WTC11 (cell line): ENCODE data around the gene CFAP77. TPM values are rescaled to one million over a fixed set of nuclear protein-coding genes. Genes with fewer than 3 reads are reported as not detected.

Experiments used
- ATAC-seq: fragments of 200-7000 bp; cut with Tn5 transposase; 2 replicates; pipeline ENCODE4 v1.10.0; 2021; ENCODE audit warnings: mild to moderate bottlenecking, moderate library complexity
- CTCF ChIA-PET: fragments of 300-600 bp; sonication (Branson Sonifier 250); formaldehyde crosslinking; loops from one replicate; lab custom pipeline; 2021; ENCODE audit warnings: antibody characterized with exemption; lab: Charles Lee
- POLR2A ChIA-PET: fragments of 350-600 bp; sonication (Branson Sonifier 250); formaldehyde crosslinking; loops from one replicate; lab custom pipeline; 2021; ENCODE audit warnings: antibody characterized with exemption; lab: Charles Lee
- DNase-seq: peaks from one replicate; pipeline ENCODE4 v3.0.0; 2021; ENCODE audit warnings: low spot score
- H3K27ac Mint-ChIP-seq: 2 replicates; pipeline ENCODE4 v1.8.0; 2021; ENCODE audit warnings: mixed read lengths
- H3K27me3 Mint-ChIP-seq: 2 replicates; pipeline ENCODE4 v1.8.0; 2021; ENCODE audit warnings: low read depth, mild to moderate bottlenecking, moderate library complexity, mixed read lengths
- H3K36me3 Mint-ChIP-seq: 2 replicates; pipeline ENCODE4 v1.8.0; 2021; ENCODE audit warnings: mixed read lengths
- H3K4me1 Mint-ChIP-seq: 2 replicates; pipeline ENCODE4 v1.8.0; 2022; ENCODE audit warnings: mixed read lengths
- H3K4me3 Mint-ChIP-seq: 2 replicates; pipeline ENCODE4 v1.8.0; 2021; ENCODE audit warnings: mild to moderate bottlenecking, moderate library complexity, mixed read lengths
- H3K9me3 Mint-ChIP-seq: 2 replicates; pipeline ENCODE4 v1.8.0; 2021; ENCODE audit warnings: mixed read lengths
- ESRRA ChIP-seq: sonication (generic); formaldehyde crosslinking; IDR thresholded peaks from 2 replicates; pipeline ENCODE4 v1.8.1; 2022; ENCODE audit warnings: mild to moderate bottlenecking, missing genetic modification reagents, borderline replicate concordance
- KAT7 ChIP-seq: sonication (generic); formaldehyde crosslinking; IDR thresholded peaks from 2 replicates; pipeline ENCODE4 v1.8.1; 2023; ENCODE audit warnings: missing genetic modification reagents, mild to moderate bottlenecking, borderline replicate concordance
- RELA ChIP-seq: sonication (generic); formaldehyde crosslinking; IDR thresholded peaks from 2 replicates; pipeline ENCODE4 v1.8.1; 2022; ENCODE audit warnings: missing genetic modification reagents, mild to moderate bottlenecking, borderline replicate concordance
- ZNF138 ChIP-seq: sonication (generic); formaldehyde crosslinking; conservative IDR thresholded peaks from 2 replicates; pipeline ENCODE4 v1.8.1; 2022; ENCODE audit warnings: mild to moderate bottlenecking, moderate library complexity, missing genetic modification reagents
- total RNA-seq: library from RNA; stranded (reverse); gene quantifications from 3 replicates; pipeline ENCODE4 v1.2.3, GENCODE V29; 2021
- TF ChIP-seq, protein P1 (sequence below): sonication (generic); formaldehyde crosslinking; IDR thresholded peaks from 2 replicates; pipeline ENCODE4 v1.8.0; 2022; ENCODE audit warnings: mild to moderate bottlenecking, missing genetic modification reagents
- TF ChIP-seq, protein P2 (sequence below): sonication (generic); formaldehyde crosslinking; conservative IDR thresholded peaks from 2 replicates; pipeline ENCODE4 v1.8.1; 2023; ENCODE audit warnings: mild to moderate bottlenecking, low read depth, missing genetic modification reagents, moderate library complexity
- TF ChIP-seq, protein P3 (sequence below): sonication (generic); formaldehyde crosslinking; IDR thresholded peaks from 2 replicates; pipeline ENCODE4 v1.8.1; 2022; ENCODE audit warnings: mild to moderate bottlenecking, moderate library complexity, missing genetic modification reagents
- TF ChIP-seq, protein P4 (sequence below): sonication (generic); formaldehyde crosslinking; IDR thresholded peaks from 2 replicates; pipeline ENCODE4 v1.8.0; 2023; ENCODE audit warnings: missing genetic modification reagents, mild to moderate bottlenecking, borderline replicate concordance
- TF ChIP-seq, protein P5 (sequence below): fragments of 250-450 bp; sonication (Bioruptor Pico); IDR thresholded peaks from 2 replicates; pipeline ENCODE4 v1.9.0; 2021; ENCODE audit warnings: mild to moderate bottlenecking
- TF ChIP-seq, protein P6 (sequence below): sonication (generic); formaldehyde crosslinking; IDR thresholded peaks from 2 replicates; pipeline ENCODE4 v1.8.1; 2022; ENCODE audit warnings: low read depth, missing genetic modification reagents, borderline replicate concordance
- TF ChIP-seq, protein P7 (sequence below): sonication (generic); formaldehyde crosslinking; IDR thresholded peaks from 2 replicates; pipeline ENCODE4 v1.8.0; 2023; ENCODE audit warnings: mild to moderate bottlenecking, missing genetic modification reagents
- TF ChIP-seq, protein P8 (sequence below): sonication (generic); formaldehyde crosslinking; IDR thresholded peaks from 2 replicates; pipeline ENCODE4 v1.8.1; 2022; ENCODE audit warnings: missing genetic modification reagents, borderline replicate concordance

CFAP77 gene
- total RNA-seq, 1 experiment from 2014 or later: 1.2 TPM

DNA sequence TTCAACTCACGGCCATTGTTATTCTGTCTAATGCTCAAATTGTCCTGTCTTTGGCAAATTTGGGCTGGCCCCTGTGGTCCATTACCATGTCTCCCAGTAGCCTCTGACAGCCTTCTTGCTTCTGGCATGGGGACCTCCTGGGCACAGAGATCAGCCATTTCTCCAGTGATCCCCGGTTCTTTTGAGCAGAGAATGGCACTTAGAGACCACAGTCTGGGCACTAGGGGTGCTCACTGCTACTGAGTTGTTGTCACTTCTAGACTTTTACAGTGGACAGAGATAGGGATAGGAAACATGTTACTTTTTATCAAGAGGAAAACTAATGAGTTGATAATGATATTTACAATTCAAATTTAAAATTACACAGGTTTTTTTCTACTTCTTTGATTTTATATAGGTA lies 124.8 kb downstream of the CFAP77 start:
- peaks cover 7% of the 10 kb centered on the region for H3K36me3 Mint-ChIP-seq
- H3K27me3 Mint-ChIP-seq: no peaks in the 10 kb centered on the region; the same call in 1 of the 2 replicates
- no peak overlapping the region for H3K4me3 Mint-ChIP-seq
- peaks cover 23% of the 10 kb centered on the region for H3K9me3 Mint-ChIP-seq
- no peak for DNase-seq
- POLR2A ChIA-PET: no interaction called here
- CTCF ChIA-PET: interaction anchor here (1.2 to 3.3 kb wide), 2 partner anchors 12 to 14 kb away, joined by 3 to 13 read pairs; no protein-coding TSS in a partner anchor
- no peak for ATAC-seq
- peaks cover 15% of the 10 kb centered on the region for H3K4me1 Mint-ChIP-seq
- TF ChIP-seq, protein P1, sequence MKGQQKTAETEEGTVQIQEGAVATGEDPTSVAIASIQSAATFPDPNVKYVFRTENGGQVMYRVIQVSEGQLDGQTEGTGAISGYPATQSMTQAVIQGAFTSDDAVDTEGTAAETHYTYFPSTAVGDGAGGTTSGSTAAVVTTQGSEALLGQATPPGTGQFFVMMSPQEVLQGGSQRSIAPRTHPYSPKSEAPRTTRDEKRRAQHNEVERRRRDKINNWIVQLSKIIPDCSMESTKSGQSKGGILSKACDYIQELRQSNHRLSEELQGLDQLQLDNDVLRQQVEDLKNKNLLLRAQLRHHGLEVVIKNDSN (CRISPR knock-in tag): no peak
- TF ChIP-seq, protein P2, sequence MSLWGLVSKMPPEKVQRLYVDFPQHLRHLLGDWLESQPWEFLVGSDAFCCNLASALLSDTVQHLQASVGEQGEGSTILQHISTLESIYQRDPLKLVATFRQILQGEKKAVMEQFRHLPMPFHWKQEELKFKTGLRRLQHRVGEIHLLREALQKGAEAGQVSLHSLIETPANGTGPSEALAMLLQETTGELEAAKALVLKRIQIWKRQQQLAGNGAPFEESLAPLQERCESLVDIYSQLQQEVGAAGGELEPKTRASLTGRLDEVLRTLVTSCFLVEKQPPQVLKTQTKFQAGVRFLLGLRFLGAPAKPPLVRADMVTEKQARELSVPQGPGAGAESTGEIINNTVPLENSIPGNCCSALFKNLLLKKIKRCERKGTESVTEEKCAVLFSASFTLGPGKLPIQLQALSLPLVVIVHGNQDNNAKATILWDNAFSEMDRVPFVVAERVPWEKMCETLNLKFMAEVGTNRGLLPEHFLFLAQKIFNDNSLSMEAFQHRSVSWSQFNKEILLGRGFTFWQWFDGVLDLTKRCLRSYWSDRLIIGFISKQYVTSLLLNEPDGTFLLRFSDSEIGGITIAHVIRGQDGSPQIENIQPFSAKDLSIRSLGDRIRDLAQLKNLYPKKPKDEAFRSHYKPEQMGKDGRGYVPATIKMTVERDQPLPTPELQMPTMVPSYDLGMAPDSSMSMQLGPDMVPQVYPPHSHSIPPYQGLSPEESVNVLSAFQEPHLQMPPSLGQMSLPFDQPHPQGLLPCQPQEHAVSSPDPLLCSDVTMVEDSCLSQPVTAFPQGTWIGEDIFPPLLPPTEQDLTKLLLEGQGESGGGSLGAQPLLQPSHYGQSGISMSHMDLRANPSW: no peak
- TF ChIP-seq, protein P3, sequence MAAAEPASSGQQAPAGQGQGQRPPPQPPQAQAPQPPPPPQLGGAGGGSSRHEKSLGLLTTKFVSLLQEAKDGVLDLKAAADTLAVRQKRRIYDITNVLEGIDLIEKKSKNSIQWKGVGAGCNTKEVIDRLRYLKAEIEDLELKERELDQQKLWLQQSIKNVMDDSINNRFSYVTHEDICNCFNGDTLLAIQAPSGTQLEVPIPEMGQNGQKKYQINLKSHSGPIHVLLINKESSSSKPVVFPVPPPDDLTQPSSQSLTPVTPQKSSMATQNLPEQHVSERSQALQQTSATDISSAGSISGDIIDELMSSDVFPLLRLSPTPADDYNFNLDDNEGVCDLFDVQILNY (CRISPR knock-in tag): no peak
- TF ChIP-seq KAT7 (CRISPR knock-in tag): no peak
- TF ChIP-seq ESRRA: no peak
- no peak for TF ChIP-seq ZNF138 (CRISPR knock-in tag)
- H3K27ac Mint-ChIP-seq: no peak overlapping the region

DNA sequence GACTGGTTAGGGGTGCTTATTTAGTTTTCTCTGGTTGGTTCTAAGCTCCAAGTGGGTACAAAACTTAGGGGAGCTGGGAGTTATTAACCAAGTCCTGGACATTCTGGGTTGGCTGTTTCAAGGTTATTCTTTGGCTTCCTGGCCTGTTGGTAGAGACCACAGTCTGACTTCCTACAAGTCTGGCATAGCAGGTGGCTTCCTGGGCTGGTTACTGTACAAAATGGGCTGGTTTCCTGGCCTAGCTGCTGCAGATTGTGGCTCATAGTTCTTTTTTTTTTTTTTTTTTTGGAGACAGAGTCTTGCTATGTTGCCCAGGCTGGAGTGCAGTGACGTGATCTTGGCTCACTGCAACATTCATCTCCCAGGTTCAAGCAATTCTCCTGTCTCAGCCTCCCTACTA lies 126.1 kb downstream of the CFAP77 start:
- Mint-ChIP-seq H3K4me3 (no peak overlapping the region), H3K9me3 (peaks cover 23% of the 10 kb centered on the region)
- TF ChIP-seq, protein P4, sequence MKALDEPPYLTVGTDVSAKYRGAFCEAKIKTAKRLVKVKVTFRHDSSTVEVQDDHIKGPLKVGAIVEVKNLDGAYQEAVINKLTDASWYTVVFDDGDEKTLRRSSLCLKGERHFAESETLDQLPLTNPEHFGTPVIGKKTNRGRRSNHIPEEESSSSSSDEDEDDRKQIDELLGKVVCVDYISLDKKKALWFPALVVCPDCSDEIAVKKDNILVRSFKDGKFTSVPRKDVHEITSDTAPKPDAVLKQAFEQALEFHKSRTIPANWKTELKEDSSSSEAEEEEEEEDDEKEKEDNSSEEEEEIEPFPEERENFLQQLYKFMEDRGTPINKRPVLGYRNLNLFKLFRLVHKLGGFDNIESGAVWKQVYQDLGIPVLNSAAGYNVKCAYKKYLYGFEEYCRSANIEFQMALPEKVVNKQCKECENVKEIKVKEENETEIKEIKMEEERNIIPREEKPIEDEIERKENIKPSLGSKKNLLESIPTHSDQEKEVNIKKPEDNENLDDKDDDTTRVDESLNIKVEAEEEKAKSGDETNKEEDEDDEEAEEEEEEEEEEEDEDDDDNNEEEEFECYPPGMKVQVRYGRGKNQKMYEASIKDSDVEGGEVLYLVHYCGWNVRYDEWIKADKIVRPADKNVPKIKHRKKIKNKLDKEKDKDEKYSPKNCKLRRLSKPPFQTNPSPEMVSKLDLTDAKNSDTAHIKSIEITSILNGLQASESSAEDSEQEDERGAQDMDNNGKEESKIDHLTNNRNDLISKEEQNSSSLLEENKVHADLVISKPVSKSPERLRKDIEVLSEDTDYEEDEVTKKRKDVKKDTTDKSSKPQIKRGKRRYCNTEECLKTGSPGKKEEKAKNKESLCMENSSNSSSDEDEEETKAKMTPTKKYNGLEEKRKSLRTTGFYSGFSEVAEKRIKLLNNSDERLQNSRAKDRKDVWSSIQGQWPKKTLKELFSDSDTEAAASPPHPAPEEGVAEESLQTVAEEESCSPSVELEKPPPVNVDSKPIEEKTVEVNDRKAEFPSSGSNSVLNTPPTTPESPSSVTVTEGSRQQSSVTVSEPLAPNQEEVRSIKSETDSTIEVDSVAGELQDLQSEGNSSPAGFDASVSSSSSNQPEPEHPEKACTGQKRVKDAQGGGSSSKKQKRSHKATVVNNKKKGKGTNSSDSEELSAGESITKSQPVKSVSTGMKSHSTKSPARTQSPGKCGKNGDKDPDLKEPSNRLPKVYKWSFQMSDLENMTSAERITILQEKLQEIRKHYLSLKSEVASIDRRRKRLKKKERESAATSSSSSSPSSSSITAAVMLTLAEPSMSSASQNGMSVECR: no peak
- TF ChIP-seq ESRRA: no peak
- TF ChIP-seq, protein P5, sequence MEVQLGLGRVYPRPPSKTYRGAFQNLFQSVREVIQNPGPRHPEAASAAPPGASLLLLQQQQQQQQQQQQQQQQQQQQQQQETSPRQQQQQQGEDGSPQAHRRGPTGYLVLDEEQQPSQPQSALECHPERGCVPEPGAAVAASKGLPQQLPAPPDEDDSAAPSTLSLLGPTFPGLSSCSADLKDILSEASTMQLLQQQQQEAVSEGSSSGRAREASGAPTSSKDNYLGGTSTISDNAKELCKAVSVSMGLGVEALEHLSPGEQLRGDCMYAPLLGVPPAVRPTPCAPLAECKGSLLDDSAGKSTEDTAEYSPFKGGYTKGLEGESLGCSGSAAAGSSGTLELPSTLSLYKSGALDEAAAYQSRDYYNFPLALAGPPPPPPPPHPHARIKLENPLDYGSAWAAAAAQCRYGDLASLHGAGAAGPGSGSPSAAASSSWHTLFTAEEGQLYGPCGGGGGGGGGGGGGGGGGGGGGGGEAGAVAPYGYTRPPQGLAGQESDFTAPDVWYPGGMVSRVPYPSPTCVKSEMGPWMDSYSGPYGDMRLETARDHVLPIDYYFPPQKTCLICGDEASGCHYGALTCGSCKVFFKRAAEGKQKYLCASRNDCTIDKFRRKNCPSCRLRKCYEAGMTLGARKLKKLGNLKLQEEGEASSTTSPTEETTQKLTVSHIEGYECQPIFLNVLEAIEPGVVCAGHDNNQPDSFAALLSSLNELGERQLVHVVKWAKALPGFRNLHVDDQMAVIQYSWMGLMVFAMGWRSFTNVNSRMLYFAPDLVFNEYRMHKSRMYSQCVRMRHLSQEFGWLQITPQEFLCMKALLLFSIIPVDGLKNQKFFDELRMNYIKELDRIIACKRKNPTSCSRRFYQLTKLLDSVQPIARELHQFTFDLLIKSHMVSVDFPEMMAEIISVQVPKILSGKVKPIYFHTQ (CRISPR knock-in tag): no peak
- TF ChIP-seq, protein P6, sequence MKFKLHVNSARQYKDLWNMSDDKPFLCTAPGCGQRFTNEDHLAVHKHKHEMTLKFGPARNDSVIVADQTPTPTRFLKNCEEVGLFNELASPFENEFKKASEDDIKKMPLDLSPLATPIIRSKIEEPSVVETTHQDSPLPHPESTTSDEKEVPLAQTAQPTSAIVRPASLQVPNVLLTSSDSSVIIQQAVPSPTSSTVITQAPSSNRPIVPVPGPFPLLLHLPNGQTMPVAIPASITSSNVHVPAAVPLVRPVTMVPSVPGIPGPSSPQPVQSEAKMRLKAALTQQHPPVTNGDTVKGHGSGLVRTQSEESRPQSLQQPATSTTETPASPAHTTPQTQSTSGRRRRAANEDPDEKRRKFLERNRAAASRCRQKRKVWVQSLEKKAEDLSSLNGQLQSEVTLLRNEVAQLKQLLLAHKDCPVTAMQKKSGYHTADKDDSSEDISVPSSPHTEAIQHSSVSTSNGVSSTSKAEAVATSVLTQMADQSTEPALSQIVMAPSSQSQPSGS: no peak
- TF ChIP-seq, protein P7, sequence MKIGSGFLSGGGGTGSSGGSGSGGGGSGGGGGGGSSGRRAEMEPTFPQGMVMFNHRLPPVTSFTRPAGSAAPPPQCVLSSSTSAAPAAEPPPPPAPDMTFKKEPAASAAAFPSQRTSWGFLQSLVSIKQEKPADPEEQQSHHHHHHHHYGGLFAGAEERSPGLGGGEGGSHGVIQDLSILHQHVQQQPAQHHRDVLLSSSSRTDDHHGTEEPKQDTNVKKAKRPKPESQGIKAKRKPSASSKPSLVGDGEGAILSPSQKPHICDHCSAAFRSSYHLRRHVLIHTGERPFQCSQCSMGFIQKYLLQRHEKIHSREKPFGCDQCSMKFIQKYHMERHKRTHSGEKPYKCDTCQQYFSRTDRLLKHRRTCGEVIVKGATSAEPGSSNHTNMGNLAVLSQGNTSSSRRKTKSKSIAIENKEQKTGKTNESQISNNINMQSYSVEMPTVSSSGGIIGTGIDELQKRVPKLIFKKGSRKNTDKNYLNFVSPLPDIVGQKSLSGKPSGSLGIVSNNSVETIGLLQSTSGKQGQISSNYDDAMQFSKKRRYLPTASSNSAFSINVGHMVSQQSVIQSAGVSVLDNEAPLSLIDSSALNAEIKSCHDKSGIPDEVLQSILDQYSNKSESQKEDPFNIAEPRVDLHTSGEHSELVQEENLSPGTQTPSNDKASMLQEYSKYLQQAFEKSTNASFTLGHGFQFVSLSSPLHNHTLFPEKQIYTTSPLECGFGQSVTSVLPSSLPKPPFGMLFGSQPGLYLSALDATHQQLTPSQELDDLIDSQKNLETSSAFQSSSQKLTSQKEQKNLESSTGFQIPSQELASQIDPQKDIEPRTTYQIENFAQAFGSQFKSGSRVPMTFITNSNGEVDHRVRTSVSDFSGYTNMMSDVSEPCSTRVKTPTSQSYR (CRISPR knock-in tag): no peak
- TF ChIP-seq, protein P8, sequence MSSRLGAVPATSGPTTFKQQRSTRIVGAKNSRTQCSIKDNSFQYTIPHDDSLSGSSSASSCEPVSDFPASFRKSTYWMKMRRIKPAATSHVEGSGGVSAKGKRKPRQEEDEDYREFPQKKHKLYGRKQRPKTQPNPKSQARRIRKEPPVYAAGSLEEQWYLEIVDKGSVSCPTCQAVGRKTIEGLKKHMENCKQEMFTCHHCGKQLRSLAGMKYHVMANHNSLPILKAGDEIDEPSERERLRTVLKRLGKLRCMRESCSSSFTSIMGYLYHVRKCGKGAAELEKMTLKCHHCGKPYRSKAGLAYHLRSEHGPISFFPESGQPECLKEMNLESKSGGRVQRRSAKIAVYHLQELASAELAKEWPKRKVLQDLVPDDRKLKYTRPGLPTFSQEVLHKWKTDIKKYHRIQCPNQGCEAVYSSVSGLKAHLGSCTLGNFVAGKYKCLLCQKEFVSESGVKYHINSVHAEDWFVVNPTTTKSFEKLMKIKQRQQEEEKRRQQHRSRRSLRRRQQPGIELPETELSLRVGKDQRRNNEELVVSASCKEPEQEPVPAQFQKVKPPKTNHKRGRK (CRISPR knock-in tag): no peak
- no peak for TF ChIP-seq RELA (CRISPR knock-in tag)
- TF ChIP-seq, all 79 proteins: peak for 0
- Mint-ChIP-seq H3K27me3 (no peaks in the 10 kb centered on the region; the same call in 1 of the 2 replicates), H3K36me3 (peaks cover 7% of the 10 kb centered on the region), H3K4me1 (peaks cover 20% of the 10 kb centered on the region), H3K27ac (no peak overlapping the region)
- DNase-seq (no peak), ATAC-seq (no peak)
- ChIA-PET CTCF (interaction anchor here (3.3 kb wide), 1 partner anchor 10 kb away, joined by 13 read pairs; no protein-coding TSS in a partner anchor), POLR2A (no interaction called here)
